ENCODE results near the gene APOF. TPM values are rescaled to one million over a fixed set of nuclear protein-coding genes. Genes with fewer than 3 reads are reported as not detected.

APOF gene
- total and polyA plus RNA-seq, 10 of the 15 experiments (the other 5 are each of a cell fraction or from before 2014, with no cell fraction given): 0.04 to 0.19 (median 0.11) TPM; not detected in 5

DNA sequence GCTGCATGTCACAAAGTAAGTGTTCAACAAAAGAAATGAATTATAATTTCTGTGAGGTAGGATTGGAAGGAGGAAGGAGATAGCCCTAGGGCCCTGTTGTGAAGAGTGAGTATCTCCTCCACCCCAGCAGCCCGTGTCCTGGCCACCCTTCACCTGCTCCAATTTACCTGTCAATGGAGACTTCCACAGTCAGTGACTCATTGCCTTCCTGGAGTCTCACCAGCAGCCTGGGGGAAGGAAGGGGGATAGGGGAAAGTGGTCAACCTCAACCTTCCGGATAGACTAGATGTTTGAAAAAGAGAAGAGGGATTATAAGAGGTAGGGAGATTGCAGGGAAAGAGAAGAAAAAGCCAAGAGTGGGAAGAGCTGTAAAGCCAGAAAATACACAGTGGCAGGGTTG is 12.0 kb downstream of the APOF start (continued):
- TF ChIP-seq, protein P1, sequence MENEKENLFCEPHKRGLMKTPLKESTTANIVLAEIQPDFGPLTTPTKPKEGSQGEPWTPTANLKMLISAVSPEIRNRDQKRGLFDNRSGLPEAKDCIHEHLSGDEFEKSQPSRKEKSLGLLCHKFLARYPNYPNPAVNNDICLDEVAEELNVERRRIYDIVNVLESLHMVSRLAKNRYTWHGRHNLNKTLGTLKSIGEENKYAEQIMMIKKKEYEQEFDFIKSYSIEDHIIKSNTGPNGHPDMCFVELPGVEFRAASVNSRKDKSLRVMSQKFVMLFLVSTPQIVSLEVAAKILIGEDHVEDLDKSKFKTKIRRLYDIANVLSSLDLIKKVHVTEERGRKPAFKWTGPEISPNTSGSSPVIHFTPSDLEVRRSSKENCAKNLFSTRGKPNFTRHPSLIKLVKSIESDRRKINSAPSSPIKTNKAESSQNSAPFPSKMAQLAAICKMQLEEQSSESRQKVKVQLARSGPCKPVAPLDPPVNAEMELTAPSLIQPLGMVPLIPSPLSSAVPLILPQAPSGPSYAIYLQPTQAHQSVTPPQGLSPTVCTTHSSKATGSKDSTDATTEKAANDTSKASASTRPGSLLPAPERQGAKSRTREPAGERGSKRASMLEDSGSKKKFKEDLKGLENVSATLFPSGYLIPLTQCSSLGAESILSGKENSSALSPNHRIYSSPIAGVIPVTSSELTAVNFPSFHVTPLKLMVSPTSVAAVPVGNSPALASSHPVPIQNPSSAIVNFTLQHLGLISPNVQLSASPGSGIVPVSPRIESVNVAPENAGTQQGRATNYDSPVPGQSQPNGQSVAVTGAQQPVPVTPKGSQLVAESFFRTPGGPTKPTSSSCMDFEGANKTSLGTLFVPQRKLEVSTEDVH (IDR thresholded peaks at IDR 0.05; ENCODE audit: low read depth, partially characterized antibody): no peak
- TF ChIP-seq, protein P2, sequence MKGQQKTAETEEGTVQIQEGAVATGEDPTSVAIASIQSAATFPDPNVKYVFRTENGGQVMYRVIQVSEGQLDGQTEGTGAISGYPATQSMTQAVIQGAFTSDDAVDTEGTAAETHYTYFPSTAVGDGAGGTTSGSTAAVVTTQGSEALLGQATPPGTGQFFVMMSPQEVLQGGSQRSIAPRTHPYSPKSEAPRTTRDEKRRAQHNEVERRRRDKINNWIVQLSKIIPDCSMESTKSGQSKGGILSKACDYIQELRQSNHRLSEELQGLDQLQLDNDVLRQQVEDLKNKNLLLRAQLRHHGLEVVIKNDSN (IDR thresholded peaks at IDR 0.05; ENCODE audit: borderline replicate concordance, extremely low read length, insufficient read depth, low read depth, low read length): no peak
- TF ChIP-seq TAF1 (IDR thresholded peaks at IDR 0.05; ENCODE audit: borderline replicate concordance, low read depth, low read length) (no peak), NRF1 (conservative IDR thresholded peaks at IDR 0.05; ENCODE audit: low read depth, low read length) (no peak)

DNA sequence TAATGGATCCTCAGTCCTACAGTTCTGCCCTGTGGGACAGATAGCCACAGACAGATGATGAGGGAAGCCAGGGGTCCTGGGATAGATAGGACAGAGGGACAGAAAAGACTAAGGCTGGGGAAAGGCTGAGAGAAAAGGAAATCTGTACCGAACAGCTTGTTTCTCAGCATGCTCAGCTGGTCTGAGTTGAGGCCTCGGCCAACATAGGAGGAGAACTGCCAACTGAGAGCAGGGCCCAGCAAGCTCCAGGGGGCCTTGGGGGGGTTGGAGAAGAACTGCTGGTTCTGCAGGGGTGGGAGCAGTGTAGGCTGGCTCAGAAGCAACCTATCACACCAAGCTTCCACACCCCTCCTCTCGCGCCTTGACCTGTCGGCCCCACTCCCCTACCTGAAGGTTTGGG is 13.9 kb downstream of the APOF start:
- SMC1A ChIA-PET (ENCODE audit: uncharacterized antibody, unreplicated experiment): interaction anchor here (1.3 to 2.6 kb wide), 2 partner anchors 9 to 11 kb away, joined by 3 to 18 read pairs; partner anchors contain the start of gene STAT2
- Histone ChIP-seq H3K4me3 (no peak overlapping the region), H3K79me2 (ENCODE audit: control insufficient read depth, insufficient read depth, low read length) (no peaks in the 10 kb centered on the region), H3K27me3 (replicated peaks in 1 of 2; ENCODE audit: control insufficient read depth in 2 of 2, insufficient read depth in 2 of 2, low read length in 1 of 2) (no peaks in the 10 kb centered on the region), H3K36me3 (ENCODE audit: control insufficient read depth in 2 of 2, insufficient read depth in 2 of 2, low read length in 1 of 2) (peaks cover 18 to 43% of the 10 kb centered on the region in 2 experiments), H4K20me1 (ENCODE audit: control insufficient read depth, insufficient read depth) (no peaks in the 10 kb centered on the region), H3K9ac (ENCODE audit: control insufficient read depth, insufficient read depth, low read length) (no peak overlapping the region), H3K27ac (ENCODE audit: control insufficient read depth, insufficient read depth) (no peak overlapping the region), H3K4me2 (ENCODE audit: control insufficient read depth, insufficient read depth) (no peak overlapping the region), H2AFZ (ENCODE audit: control insufficient read depth, low read depth, low read length) (no peak overlapping the region), H3K9me3 (replicated peaks; ENCODE audit: control insufficient read depth, insufficient read depth, low read length) (no peaks in the 10 kb centered on the region), H3K4me1 (ENCODE audit: control insufficient read depth, insufficient read depth, low read length) (peaks cover 3% of the 10 kb centered on the region)
- no TSS peak for BruUV-seq (replicated peaks)
- intact Hi-C loops (cut with micrococcal nuclease; ENCODE audit: unreplicated experiment): no loop called here
- DNase-seq (ENCODE audit: low read depth, low spot score): no peak
- ATAC-seq: no peak
- POLR2A ChIA-PET: interaction anchor here (0.8 to 1.6 kb wide), 3 partner anchors 9 to 15 kb away, joined by 3 to 6 read pairs (median 4); partner anchors contain the start of gene IL23A
- CTCF ChIA-PET: interaction anchor here (1.4 kb wide), 2 partner anchors 9 to 11 kb away, joined by 4 to 8 read pairs; partner anchors contain the start of gene STAT2
- WGBS (ENCODE audit: insufficient coverage, insufficient replicate concordance, low lambda C conversion rate, missing lambda C conversion rate): 99% methylated on average over 5 of the region's 5 CpGs
- FAIRE-seq: no peak
- in situ Hi-C loops (cut with MboI): no loop called here
- RAD21 ChIA-PET (ENCODE audit: unreplicated experiment): no interaction called here
- TF ChIP-seq ETV6 (conservative IDR thresholded peaks at IDR 0.05 in 1 of 2, IDR thresholded peaks at IDR 0.05 in 1 of 2; ENCODE audit: borderline replicate concordance in 1 of 2, low read depth in 1 of 2) (no peak), RELA (IDR thresholded peaks at IDR 0.05; ENCODE audit: borderline replicate concordance, partially characterized antibody) (no peak), ZNF217 (IDR thresholded peaks at IDR 0.05) (no peak)
- TF ChIP-seq, protein P3, sequence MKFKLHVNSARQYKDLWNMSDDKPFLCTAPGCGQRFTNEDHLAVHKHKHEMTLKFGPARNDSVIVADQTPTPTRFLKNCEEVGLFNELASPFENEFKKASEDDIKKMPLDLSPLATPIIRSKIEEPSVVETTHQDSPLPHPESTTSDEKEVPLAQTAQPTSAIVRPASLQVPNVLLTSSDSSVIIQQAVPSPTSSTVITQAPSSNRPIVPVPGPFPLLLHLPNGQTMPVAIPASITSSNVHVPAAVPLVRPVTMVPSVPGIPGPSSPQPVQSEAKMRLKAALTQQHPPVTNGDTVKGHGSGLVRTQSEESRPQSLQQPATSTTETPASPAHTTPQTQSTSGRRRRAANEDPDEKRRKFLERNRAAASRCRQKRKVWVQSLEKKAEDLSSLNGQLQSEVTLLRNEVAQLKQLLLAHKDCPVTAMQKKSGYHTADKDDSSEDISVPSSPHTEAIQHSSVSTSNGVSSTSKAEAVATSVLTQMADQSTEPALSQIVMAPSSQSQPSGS (IDR thresholded peaks at IDR 0.05; ENCODE audit: low read length): no peak
- TF ChIP-seq, protein P4, sequence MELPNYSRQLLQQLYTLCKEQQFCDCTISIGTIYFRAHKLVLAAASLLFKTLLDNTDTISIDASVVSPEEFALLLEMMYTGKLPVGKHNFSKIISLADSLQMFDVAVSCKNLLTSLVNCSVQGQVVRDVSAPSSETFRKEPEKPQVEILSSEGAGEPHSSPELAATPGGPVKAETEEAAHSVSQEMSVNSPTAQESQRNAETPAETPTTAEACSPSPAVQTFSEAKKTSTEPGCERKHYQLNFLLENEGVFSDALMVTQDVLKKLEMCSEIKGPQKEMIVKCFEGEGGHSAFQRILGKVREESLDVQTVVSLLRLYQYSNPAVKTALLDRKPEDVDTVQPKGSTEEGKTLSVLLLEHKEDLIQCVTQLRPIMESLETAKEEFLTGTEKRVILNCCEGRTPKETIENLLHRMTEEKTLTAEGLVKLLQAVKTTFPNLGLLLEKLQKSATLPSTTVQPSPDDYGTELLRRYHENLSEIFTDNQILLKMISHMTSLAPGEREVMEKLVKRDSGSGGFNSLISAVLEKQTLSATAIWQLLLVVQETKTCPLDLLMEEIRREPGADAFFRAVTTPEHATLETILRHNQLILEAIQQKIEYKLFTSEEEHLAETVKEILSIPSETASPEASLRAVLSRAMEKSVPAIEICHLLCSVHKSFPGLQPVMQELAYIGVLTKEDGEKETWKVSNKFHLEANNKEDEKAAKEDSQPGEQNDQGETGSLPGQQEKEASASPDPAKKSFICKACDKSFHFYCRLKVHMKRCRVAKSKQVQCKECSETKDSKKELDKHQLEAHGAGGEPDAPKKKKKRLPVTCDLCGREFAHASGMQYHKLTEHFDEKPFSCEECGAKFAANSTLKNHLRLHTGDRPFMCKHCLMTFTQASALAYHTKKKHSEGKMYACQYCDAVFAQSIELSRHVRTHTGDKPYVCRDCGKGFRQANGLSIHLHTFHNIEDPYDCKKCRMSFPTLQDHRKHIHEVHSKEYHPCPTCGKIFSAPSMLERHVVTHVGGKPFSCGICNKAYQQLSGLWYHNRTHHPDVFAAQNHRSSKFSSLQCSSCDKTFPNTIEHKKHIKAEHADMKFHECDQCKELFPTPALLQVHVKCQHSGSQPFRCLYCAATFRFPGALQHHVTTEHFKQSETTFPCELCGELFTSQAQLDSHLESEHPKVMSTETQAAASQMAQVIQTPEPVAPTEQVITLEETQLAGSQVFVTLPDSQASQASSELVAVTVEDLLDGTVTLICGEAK (IDR thresholded peaks at IDR 0.05; ENCODE audit: borderline replicate concordance): no peak
- TF ChIP-seq, protein P5, sequence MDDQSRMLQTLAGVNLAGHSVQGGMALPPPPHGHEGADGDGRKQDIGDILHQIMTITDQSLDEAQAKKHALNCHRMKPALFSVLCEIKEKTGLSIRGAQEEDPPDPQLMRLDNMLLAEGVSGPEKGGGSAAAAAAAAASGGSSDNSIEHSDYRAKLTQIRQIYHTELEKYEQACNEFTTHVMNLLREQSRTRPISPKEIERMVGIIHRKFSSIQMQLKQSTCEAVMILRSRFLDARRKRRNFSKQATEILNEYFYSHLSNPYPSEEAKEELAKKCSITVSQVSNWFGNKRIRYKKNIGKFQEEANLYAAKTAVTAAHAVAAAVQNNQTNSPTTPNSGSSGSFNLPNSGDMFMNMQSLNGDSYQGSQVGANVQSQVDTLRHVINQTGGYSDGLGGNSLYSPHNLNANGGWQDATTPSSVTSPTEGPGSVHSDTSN (IDR thresholded peaks at IDR 0.05; ENCODE audit: insufficient replicate concordance, low read depth, low read length): no peak
